PC-3 (cell line): ENCODE data around the gene ZNF189. TPM values are rescaled to one million over a fixed set of nuclear protein-coding genes. Genes with fewer than 3 reads are reported as not detected.
"Not testable (repeated sequence)": the region's sequence is repeated elsewhere in the genome, so short reads cannot be mapped to it uniquely, and the experiment has no call there.

Experiments used
- ATAC-seq: fragments of 200-7000 bp; cut with Tn5 transposase; 2 replicates; pipeline ENCODE4 v1.9.1; 2020; ENCODE audit warnings: mild to moderate bottlenecking, moderate library complexity
- BruUV-seq: library from RNA; stranded (reverse); fragments of 400-500 nt; replicated peaks from 2 replicates; lab custom pipeline; 2021; lab: Mats Ljungman, UMichigan
- CTCF ChIA-PET: fragments of 300-600 bp; sonication (Branson Sonifier 250); formaldehyde crosslinking; loops from one replicate; lab custom pipeline; 2022; ENCODE audit warnings: antibody characterized with exemption; lab: Charles Lee
- POLR2A ChIA-PET: fragments of 300-600 bp; sonication (Branson Sonifier 250); formaldehyde crosslinking; loops from one replicate; lab custom pipeline; 2022; ENCODE audit warnings: antibody characterized with exemption; ENCODE audit not compliant: unreplicated experiment; lab: Charles Lee
- DNase-seq: peaks from one replicate; pipeline ENCODE4 v3.0.0-alpha.2; 2015
- H2AFZ ChIP-seq: fragments of 300-600 bp; sonication (generic); 2 replicates; pipeline ENCODE4 v1.6.0; 2016; ENCODE audit warnings: antibody characterized with exemption, low read length
- H3F3A ChIP-seq: fragments of 300-600 bp; sonication (generic); one replicate; pipeline ENCODE4 v1.6.0; 2017; ENCODE audit warnings: antibody characterized with exemption, low read length, control low read depth, mild to moderate bottlenecking; ENCODE audit not compliant: unreplicated experiment
- H3K27ac ChIP-seq: fragments of 300-600 bp; sonication (generic); 2 replicates; pipeline ENCODE4 v1.5.1; 2016; ENCODE audit warnings: mild to moderate bottlenecking, low read length
- H3K27me3 ChIP-seq: fragments of 300-600 bp; sonication (generic); 2 replicates; pipeline ENCODE4 v1.6.1; 2016; ENCODE audit warnings: low read length, mixed read lengths
- H3K36me3 ChIP-seq: fragments of 300-600 bp; sonication (generic); 2 replicates; pipeline ENCODE4 v1.6.1; 2016; ENCODE audit warnings: low read depth, mixed run types, low read length, mixed read lengths
- H3K4me1 ChIP-seq: fragments of 300-600 bp; sonication (generic); 2 replicates; pipeline ENCODE4 v1.5.1; 2016; ENCODE audit warnings: low read length; ENCODE audit not compliant: insufficient read depth
- H3K4me2 ChIP-seq: fragments of 300-600 bp; sonication (generic); 2 replicates; pipeline ENCODE4 v1.6.0; 2016; ENCODE audit warnings: low read length
- H3K4me3 ChIP-seq: fragments of 300-600 bp; sonication (generic); 2 replicates; pipeline ENCODE4 v1.5.1; 2016; ENCODE audit warnings: mild to moderate bottlenecking, low read length, mixed read lengths
- H3K79me2 ChIP-seq: fragments of 300-600 bp; sonication (generic); 2 replicates; pipeline ENCODE4 v1.6.1; 2017; ENCODE audit warnings: low read length, mixed read lengths
- H3K9ac ChIP-seq: fragments of 300-600 bp; sonication (generic); 2 replicates; pipeline ENCODE4 v1.6.0; 2016; ENCODE audit warnings: mild to moderate bottlenecking, low read length
- H3K9me2 ChIP-seq: fragments of 300-600 bp; sonication (generic); replicated peaks from 2 replicates; pipeline ENCODE4 v1.6.1; 2016; ENCODE audit warnings: mixed run types, low read length, mixed read lengths
- H3K9me3 ChIP-seq: fragments of 300-600 bp; sonication (generic); 2 replicates; pipeline ENCODE4 v1.6.1; 2016; ENCODE audit warnings: low read length, mixed read lengths
- H4K20me1 ChIP-seq: fragments of 300-600 bp; sonication (generic); 2 replicates; pipeline ENCODE4 v1.6.1; 2016; ENCODE audit warnings: low read length, mixed read lengths
- CTCF ChIP-seq: fragments of 300-600 bp; sonication (generic); conservative IDR thresholded peaks from 2 replicates; pipeline ENCODE4 v1.5.1; 2017; ENCODE audit warnings: antibody characterized with exemption, low read depth, mild to moderate bottlenecking, low read length
- EZH2 ChIP-seq: fragments of 300-600 bp; sonication (generic); IDR thresholded peaks from one replicate; pipeline ENCODE4 v1.6.1; 2017; ENCODE audit warnings: antibody characterized with exemption, mild to moderate bottlenecking, low read length; ENCODE audit not compliant: unreplicated experiment
- EZH2phosphoT487 ChIP-seq: fragments of 300-600 bp; sonication (generic); IDR thresholded peaks from 2 replicates; pipeline ENCODE4 v1.6.1; 2018; ENCODE audit warnings: mild to moderate bottlenecking, antibody characterized with exemption, low read length, borderline replicate concordance
- intact Hi-C: fragments of 100-400 bp; cut with micrococcal nuclease; formaldehyde crosslinking; loops from 2 replicates; pipeline ENCODE4 v1.9.0; 2023
- total RNA-seq: library from RNA; depleted of rRNA; stranded (reverse); fragments of >200 nt; gene quantifications from 2 replicates; pipeline ENCODE4 v1.2.3, GENCODE V29; 2014

The ZNF189 gene
- total RNA-seq, 1 experiment from 2014 or later, result 4.5 TPM

- no peaks in the 10 kb centered on the region for H3K9me3 ChIP-seq
- H3K79me2 ChIP-seq, result no peaks in the 10 kb centered on the region
- H3K9me2 ChIP-seq, result no peaks in the 10 kb centered on the region
- TF ChIP-seq EZH2 (no peak), EZH2phosphoT487 (no peak), CTCF (no peak)
- intact Hi-C loops, result no loop called here
- ChIA-PET CTCF (no interaction called here), POLR2A (no interaction called here)
- H2AFZ ChIP-seq, result no peak overlapping the region
- H3K27ac ChIP-seq, result no peak overlapping the region
- DNase-seq (no peak), ATAC-seq (no peak)
- no peak overlapping the region for H3K4me3 ChIP-seq
- BruUV-seq, result no TSS peak
- H4K20me1 ChIP-seq, result no peaks in the 10 kb centered on the region
- no peaks in the 10 kb centered on the region for H3F3A ChIP-seq
- no peak overlapping the region for H3K4me2 ChIP-seq
- no peaks in the 10 kb centered on the region for H3K4me1 ChIP-seq
- no peak overlapping the region for H3K9ac ChIP-seq
- no peaks in the 10 kb centered on the region for H3K27me3 ChIP-seq
- no peaks in the 10 kb centered on the region for H3K36me3 ChIP-seq
These were observed 17.5 kb upstream of the ZNF189 start for GRCh38 chr9:101381118-101381517.

- Histone ChIP-seq H3K36me3 (no peaks in the 10 kb centered on the region), H3K9me2 (no peaks in the 10 kb centered on the region), H4K20me1 (no peaks in the 10 kb centered on the region), H3K9me3 (no peaks in the 10 kb centered on the region), H3K4me2 (no peak overlapping the region), H3F3A (no peaks in the 10 kb centered on the region), H3K4me1 (no peaks in the 10 kb centered on the region), H3K4me3 (no peak overlapping the region), H3K79me2 (no peaks in the 10 kb centered on the region), H3K27ac (no peak overlapping the region), H3K9ac (no peak overlapping the region), H2AFZ (no peak overlapping the region), H3K27me3 (no peaks in the 10 kb centered on the region)
- ChIA-PET CTCF (no interaction called here), POLR2A (no interaction called here)
- no TSS peak for BruUV-seq
- ATAC-seq (no peak), DNase-seq (no peak)
- no peak for TF ChIP-seq EZH2phosphoT487
- no peak for TF ChIP-seq CTCF
- TF ChIP-seq EZH2, result no peak
- intact Hi-C loops, result no loop called here
These were observed 16.8 kb upstream of the ZNF189 start for GRCh38 chr9:101381833-101382342.

- no peak overlapping the region for H2AFZ ChIP-seq
- CTCF ChIA-PET, result no interaction called here
- H3K9ac ChIP-seq, result no peak overlapping the region
- POLR2A ChIA-PET, result no interaction called here
- no peaks in the 10 kb centered on the region for H3F3A ChIP-seq
- no peaks in the 10 kb centered on the region for H3K9me3 ChIP-seq
- DNase-seq, result no peak
- H4K20me1 ChIP-seq, result no peaks in the 10 kb centered on the region
- peaks cover 8% of the 10 kb centered on the region; the same call in 1 of the 2 replicates for H3K36me3 ChIP-seq
- no peak overlapping the region for H3K4me3 ChIP-seq
- BruUV-seq, result no TSS peak
- intact Hi-C loops, result no loop called here
- no peak overlapping the region for H3K4me2 ChIP-seq
- no peaks in the 10 kb centered on the region for H3K4me1 ChIP-seq
- H3K9me2 ChIP-seq, result no peaks in the 10 kb centered on the region
- H3K79me2 ChIP-seq, result no peaks in the 10 kb centered on the region
- no peak for TF ChIP-seq EZH2
- TF ChIP-seq EZH2phosphoT487, result no peak
- TF ChIP-seq CTCF, result no peak
- no peak for ATAC-seq
- no peaks in the 10 kb centered on the region for H3K27me3 ChIP-seq
- H3K27ac ChIP-seq, result no peak overlapping the region
These were observed 15.3 kb upstream of the ZNF189 start for GRCh38 chr9:101383361-101383760.

GRCh38 chr9:101384873-101385536, 13.6 kb upstream of the ZNF189 start, which contains the start of gene BAAT:
Gene BAAT (minus strand): TSS chr9:101385006. CDS start chr9:101371404, 13,602 bp downstream.
- H4K20me1 ChIP-seq, ATAC-seq, POLR2A ChIA-PET, H3K27ac ChIP-seq, DNase-seq, H2AFZ ChIP-seq, H3F3A ChIP-seq, H3K79me2 ChIP-seq, H3K4me1 ChIP-seq, H3K4me2 ChIP-seq, H3K9me2 ChIP-seq, H3K9me3 ChIP-seq, BruUV-seq, H3K4me3 ChIP-seq, H3K9ac ChIP-seq, CTCF ChIA-PET, H3K27me3 ChIP-seq: not testable (repeated sequence)
- H3K36me3 ChIP-seq, result peaks cover 15% of the 10 kb centered on the region
- intact Hi-C loops, result loop anchor here (5.0 kb wide), 1 partner anchor 783 kb away; no protein-coding TSS in a partner anchor
